ENCODE data around the gene APOF.
"Not testable (repeated sequence)": the region's sequence is repeated elsewhere in the genome, so short reads cannot be mapped to it uniquely, and the experiment has no call there.

DNA sequence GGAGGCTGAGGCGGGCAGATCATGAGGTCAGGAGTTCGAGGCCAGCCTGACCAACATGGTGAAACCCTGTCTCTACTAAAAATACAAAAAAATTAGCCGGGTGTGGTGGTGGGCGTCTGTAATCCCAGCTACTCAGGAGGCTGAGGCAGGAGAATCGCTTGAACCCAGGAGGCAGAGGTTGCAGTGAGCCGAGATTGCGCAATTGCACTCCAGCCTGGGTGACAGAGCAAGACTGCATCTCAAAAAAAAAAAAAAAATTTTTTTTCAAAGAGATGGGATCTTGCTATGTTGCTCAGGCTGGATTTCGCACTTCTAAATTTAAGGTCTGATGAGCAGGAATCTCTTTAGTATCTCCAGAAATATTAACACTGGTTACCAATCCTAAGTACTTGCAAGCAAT lies 41.0 kb downstream of the APOF start:
- TF ChIP-seq, protein P1, sequence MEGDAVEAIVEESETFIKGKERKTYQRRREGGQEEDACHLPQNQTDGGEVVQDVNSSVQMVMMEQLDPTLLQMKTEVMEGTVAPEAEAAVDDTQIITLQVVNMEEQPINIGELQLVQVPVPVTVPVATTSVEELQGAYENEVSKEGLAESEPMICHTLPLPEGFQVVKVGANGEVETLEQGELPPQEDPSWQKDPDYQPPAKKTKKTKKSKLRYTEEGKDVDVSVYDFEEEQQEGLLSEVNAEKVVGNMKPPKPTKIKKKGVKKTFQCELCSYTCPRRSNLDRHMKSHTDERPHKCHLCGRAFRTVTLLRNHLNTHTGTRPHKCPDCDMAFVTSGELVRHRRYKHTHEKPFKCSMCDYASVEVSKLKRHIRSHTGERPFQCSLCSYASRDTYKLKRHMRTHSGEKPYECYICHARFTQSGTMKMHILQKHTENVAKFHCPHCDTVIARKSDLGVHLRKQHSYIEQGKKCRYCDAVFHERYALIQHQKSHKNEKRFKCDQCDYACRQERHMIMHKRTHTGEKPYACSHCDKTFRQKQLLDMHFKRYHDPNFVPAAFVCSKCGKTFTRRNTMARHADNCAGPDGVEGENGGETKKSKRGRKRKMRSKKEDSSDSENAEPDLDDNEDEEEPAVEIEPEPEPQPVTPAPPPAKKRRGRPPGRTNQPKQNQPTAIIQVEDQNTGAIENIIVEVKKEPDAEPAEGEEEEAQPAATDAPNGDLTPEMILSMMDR (IDR thresholded peaks at IDR 0.05), result not testable (repeated sequence)
- not testable (repeated sequence) for TF ChIP-seq POLR2A, POLR2AphosphoS5, EP300 (IDR thresholded peaks at IDR 0.05)

All from gastroesophageal sphincter (tissue), 3 donors.